Fibroblast of peridontal ligament (primary cell): ENCODE results near the gene CAMTA1.
"Not testable (repeated sequence)": the region's sequence is repeated elsewhere in the genome, so short reads cannot be mapped to it uniquely, and the experiment has no call there.

Experiments
- DNase-seq: peaks from one replicate; pipeline ENCODE4 v3.0.0-alpha.2; 2010; ENCODE audit errors: extremely low read depth

The CAMTA1 gene

GRCh38 chr1:7587108-7587772, 802.0 kb downstream of the CAMTA1 start:
- no peak for DNase-seq

GRCh38 chr1:7587773-7588456, 802.7 kb downstream of the CAMTA1 start:
- no peak for DNase-seq

- no peak for DNase-seq
Observed at GRCh38 chr1:7588457-7588827, 803.2 kb downstream of the CAMTA1 start.

GRCh38 chr1:7589080-7589735, 804.0 kb downstream of the CAMTA1 start:
- DNase-seq: no peak

- no peak for DNase-seq
Observed at GRCh38 chr1:7589774-7590425, 804.6 kb downstream of the CAMTA1 start.

- no peak for DNase-seq
Observed at GRCh38 chr1:7590426-7590790, 805.2 kb downstream of the CAMTA1 start.

GRCh38 chr1:7591565-7591964, 806.3 kb downstream of the CAMTA1 start:
- no peak for DNase-seq

GRCh38 chr1:7592120-7592798, 807.0 kb downstream of the CAMTA1 start:
- no peak for DNase-seq

GRCh38 chr1:7594002-7594713, 808.9 kb downstream of the CAMTA1 start:
- DNase-seq: no peak

- no peak for DNase-seq
Observed at GRCh38 chr1:7594714-7595295, 809.6 kb downstream of the CAMTA1 start.

- DNase-seq: no peak
Observed at GRCh38 chr1:7595336-7595735, 810.1 kb downstream of the CAMTA1 start.

GRCh38 chr1:7596126-7596965, 811.1 kb downstream of the CAMTA1 start:
- no peak for DNase-seq

GRCh38 chr1:7598058-7598457, 812.8 kb downstream of the CAMTA1 start:
- DNase-seq: not testable (repeated sequence)

GRCh38 chr1:7604906-7605305, 819.7 kb downstream of the CAMTA1 start:
- DNase-seq: not testable (repeated sequence)

GRCh38 chr1:7606096-7606495, 820.8 kb downstream of the CAMTA1 start:
- no peak for DNase-seq

- DNase-seq: no peak
Observed at GRCh38 chr1:7607097-7607496, 821.8 kb downstream of the CAMTA1 start.

GRCh38 chr1:7608628-7609305, 823.5 kb downstream of the CAMTA1 start:
- no peak for DNase-seq

GRCh38 chr1:7609311-7609994, 824.2 kb downstream of the CAMTA1 start:
- DNase-seq: no peak
